ENCODE results near the gene FHIT. TPM values are rescaled to one million over a fixed set of nuclear protein-coding genes. Genes with fewer than 3 reads are reported as not detected.

Gene FHIT
- total and polyA plus RNA-seq, 10 of the 15 experiments (the other 5 are each of a cell fraction or from before 2014, with no cell fraction given): 4.2 to 14.9 (median 9.4) TPM

GRCh38 chr3:60263191-60263590, 988.1 kb downstream of the FHIT start:
- Histone ChIP-seq H3K79me2 (ENCODE audit: control insufficient read depth, insufficient read depth, low read length) (no peaks in the 10 kb centered on the region), H3K9ac (ENCODE audit: control insufficient read depth, insufficient read depth, low read length) (no peak overlapping the region), H3K27ac (ENCODE audit: control insufficient read depth, insufficient read depth) (no peak overlapping the region), H3K4me3 (no peak overlapping the region), H3K4me2 (ENCODE audit: control insufficient read depth, insufficient read depth) (no peak overlapping the region), H3K4me1 (ENCODE audit: control insufficient read depth, insufficient read depth, low read length) (no peaks in the 10 kb centered on the region), H3K9me3 (replicated peaks; ENCODE audit: control insufficient read depth, insufficient read depth, low read length) (no peaks in the 10 kb centered on the region), H4K20me1 (ENCODE audit: control insufficient read depth, insufficient read depth) (no peaks in the 10 kb centered on the region), H3K36me3 (ENCODE audit: control insufficient read depth in 2 of 2, insufficient read depth in 2 of 2, low read length in 1 of 2) (no peaks in the 10 kb centered on the region), H3K27me3 (replicated peaks in 1 of 2; ENCODE audit: control insufficient read depth in 2 of 2, insufficient read depth in 2 of 2, low read length in 1 of 2) (no peaks in the 10 kb centered on the region; a peak in 2 of 4 replicates), H2AFZ (ENCODE audit: control insufficient read depth, low read depth, low read length) (no peak overlapping the region)
- in situ Hi-C loops (cut with MboI) (no loop called here), intact Hi-C loops (cut with micrococcal nuclease; ENCODE audit: unreplicated experiment) (no loop called here)
- ChIA-PET RAD21 (ENCODE audit: unreplicated experiment) (interaction anchor here (0.7 kb wide), 1 partner anchor 373 kb away, joined by 3 read pairs; no protein-coding TSS in a partner anchor), POLR2A (no interaction called here), CTCF (interaction anchor here (1.3 kb wide), 1 partner anchor 11 kb away, joined by 4 read pairs; no protein-coding TSS in a partner anchor), SMC1A (ENCODE audit: uncharacterized antibody, unreplicated experiment) (interaction anchor here (1.2 kb wide), 1 partner anchor 34 kb away, joined by 3 read pairs; no protein-coding TSS in a partner anchor)
- BruUV-seq (replicated peaks): no TSS peak
- TF ChIP-seq EZH2 (IDR thresholded peaks at IDR 0.05; ENCODE audit: borderline replicate concordance, control insufficient read depth, low read depth, low read length) (no peak), IRF4 (IDR thresholded peaks at IDR 0.05; ENCODE audit: low read depth, low read length) (no peak), HSF1 (IDR thresholded peaks at IDR 0.05; ENCODE audit: low read depth, low read length) (no peak), RCOR1 (conservative IDR thresholded peaks at IDR 0.05; ENCODE audit: low read depth, low read length) (no peak), RELA (IDR thresholded peaks at IDR 0.05; ENCODE audit: borderline replicate concordance, partially characterized antibody) (no peak), ZNF274 (IDR thresholded peaks at IDR 0.05; ENCODE audit: insufficient read depth, insufficient read length) (no peak), JUND (IDR thresholded peaks at IDR 0.05; ENCODE audit: low read depth, low read length) (no peak), HDAC2 (IDR thresholded peaks at IDR 0.05) (no peak), FOXM1 (IDR thresholded peaks at IDR 0.05; ENCODE audit: low read depth, low read length) (no peak), CHD2 (IDR thresholded peaks at IDR 0.05; ENCODE audit: borderline replicate concordance, low read depth, low read length) (no peak), ATF3 (IDR thresholded peaks at IDR 0.05; ENCODE audit: borderline replicate concordance, extremely low read depth, low read depth, low read length) (no peak), CUX1 (IDR thresholded peaks at IDR 0.05; ENCODE audit: insufficient replicate concordance, low read depth, low read length) (no peak), USF2 (IDR thresholded peaks at IDR 0.05; ENCODE audit: borderline replicate concordance, low read depth, low read length) (no peak), HDGF (IDR thresholded peaks at IDR 0.05) (no peak), EGR1 (IDR thresholded peaks at IDR 0.05; ENCODE audit: borderline replicate concordance in 1 of 2, low read depth in 2 of 2, low read length in 2 of 2) (no peak), SRF (IDR thresholded peaks at IDR 0.05; ENCODE audit: low read depth in 2 of 2, low read length in 2 of 2) (no peak)
- no peak for ATAC-seq
- DNase-seq (ENCODE audit: low read depth, low spot score): no peak
- FAIRE-seq: no peak
